Activated CD4-positive, CD25-positive, alpha-beta regulatory T cell treated with anti-CD3 and anti-CD28 coated beads, Interleukin-2, amount 50 U/mL, for 16 hours (primary cell): ENCODE results near the gene TCF3.

Source experiments
- DNase-seq: peaks from one replicate; pipeline ENCODE4 v3.0.0-alpha.2; 2020; ENCODE audit warnings: low read depth, low spot score

Gene TCF3

DNA sequence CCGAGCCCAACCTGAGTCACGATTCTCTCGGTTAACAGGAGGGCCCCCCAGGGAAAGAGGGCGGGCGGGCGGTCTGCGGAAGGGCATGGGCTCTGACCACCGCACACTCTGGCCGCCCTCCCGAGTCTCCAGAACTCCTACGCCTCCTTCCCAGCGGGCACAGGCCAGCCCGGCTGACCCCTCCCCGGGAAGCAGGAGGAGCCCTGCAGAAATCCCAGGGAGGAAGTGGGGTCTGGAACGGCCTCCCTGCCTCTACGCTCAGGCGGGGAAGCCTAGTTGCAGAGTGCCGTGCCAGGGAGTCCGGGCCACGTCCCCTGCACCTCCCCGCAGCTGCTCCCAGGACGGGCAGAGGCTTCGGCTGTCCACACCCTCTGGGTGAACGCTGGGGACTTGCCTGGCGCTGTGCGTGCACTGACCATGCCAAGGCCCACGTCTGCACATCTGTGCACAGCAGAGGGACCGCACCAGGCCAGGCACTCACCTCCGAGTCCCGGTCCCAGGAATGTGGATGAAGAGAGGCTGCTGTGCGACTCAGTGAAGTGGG lies 20.8 kb downstream of the TCF3 start:
- no peak for DNase-seq

DNA sequence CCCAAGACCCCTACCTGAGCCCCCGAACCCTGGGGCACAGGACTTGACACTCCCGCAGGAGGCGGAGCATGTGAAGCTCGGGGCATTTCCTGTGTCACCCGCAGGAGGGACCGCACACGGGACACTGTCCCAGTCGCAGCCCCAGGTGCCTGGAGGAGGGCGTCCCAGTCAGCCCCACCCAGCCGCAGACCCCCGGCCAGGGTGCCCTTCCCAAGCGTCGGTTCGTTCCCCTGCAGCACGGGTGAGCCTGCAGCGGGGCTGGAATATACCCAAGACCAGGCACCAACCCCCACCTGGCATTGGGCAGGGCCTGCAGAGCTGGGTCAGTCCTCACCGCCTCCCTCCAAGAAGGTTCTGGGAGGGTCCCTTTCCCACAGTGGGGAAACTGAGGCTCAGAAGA lies 21.6 kb downstream of the TCF3 start:
- DNase-seq = no peak

DNA sequence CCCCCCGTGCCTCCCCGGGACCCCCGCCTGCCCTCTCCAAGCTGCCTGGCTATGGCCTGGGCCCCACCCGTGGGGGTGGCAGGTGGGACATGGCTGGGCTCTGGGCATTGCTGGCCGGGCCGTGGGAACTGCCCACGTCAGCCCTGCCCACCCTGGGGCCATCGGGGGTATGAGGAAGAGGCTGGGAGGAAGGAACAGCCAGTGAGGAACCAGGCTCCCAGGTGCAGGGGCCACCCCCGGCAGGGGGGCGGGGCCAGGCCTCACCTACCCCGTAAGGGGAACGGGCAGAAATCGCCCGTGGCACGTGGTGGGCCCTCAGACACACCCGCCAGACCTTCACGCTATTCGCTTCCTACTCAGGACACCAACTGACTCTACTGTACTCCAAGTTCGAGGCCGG lies 22.4 kb downstream of the TCF3 start:
- no peak for DNase-seq

DNA sequence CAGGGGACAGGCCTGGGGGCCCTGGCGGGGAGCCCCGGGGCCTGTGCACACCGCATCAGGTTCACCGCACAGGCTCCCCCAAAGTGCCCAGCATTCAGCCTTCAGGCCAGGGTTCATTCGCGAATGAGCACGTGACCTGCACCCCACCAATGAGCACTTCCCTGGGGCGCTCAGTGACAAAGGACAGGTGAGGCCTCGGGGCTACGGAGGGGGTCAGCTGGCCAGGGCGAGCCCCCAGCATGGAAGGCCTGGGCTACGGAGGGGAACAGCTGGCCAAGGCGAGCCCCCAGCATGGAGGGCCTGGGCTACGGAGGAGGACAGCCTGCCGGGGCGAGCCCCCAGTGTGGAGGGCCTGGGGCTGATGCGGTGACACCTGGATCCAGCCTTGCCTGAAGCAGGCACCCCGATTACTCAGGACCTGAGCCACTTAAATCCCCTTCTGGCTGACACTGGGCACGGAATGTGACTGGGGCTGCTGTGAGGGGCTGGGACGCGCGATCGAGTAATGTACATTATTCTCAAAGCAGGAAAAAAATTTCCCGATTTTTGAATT lies 23.1 kb downstream of the TCF3 start:
- DNase-seq = no peak

DNA sequence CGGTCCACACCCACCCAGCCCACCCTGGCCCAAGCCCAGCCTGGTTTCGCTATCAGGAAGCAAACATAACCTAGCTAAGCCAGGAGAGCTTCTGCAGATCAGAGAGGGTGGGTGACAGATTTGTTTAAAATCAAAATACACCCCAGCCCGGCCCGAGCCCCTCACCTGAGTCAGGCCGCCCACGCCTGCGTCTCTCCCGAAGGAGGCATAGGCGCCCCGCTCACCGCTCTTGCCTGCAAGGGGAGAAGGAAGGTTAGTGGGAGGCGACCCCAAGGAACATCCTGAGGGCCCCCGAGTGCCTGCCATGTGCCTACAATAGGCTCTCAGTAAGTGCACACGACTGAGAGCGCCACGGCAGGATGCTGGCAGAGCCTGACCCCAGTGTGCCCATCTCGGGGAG lies 25.2 kb downstream of the TCF3 start:
- no peak for DNase-seq

DNA sequence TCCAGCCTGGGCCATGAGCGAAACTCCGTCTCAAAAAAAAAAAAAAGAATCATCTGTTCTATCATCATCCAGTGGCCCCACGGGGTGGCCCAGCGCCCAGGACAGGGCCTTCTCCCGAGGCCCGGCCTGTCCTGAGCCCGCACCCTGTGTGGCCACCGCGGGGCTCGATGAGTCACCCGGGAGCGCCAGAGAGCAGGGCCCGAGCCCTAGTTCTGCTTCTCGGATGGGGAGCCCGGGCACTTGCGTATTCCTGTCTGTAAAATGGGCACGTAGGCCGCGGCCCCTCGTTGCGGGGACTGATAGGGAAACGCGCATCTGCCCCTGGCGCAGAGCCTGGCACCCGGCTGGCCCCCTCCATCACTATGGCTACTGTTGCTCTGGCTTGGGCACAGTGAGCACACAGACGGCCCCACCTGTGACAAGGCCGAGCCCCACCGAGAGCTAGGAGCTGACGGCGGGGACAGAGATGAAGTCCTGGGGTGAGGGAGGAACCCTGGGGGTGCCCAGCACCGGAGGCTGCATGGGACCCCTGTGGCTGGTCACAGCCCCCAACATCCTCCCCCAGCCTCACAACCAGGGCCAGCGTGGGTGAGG lies 25.9 kb downstream of the TCF3 start:
- no peak for DNase-seq

DNA sequence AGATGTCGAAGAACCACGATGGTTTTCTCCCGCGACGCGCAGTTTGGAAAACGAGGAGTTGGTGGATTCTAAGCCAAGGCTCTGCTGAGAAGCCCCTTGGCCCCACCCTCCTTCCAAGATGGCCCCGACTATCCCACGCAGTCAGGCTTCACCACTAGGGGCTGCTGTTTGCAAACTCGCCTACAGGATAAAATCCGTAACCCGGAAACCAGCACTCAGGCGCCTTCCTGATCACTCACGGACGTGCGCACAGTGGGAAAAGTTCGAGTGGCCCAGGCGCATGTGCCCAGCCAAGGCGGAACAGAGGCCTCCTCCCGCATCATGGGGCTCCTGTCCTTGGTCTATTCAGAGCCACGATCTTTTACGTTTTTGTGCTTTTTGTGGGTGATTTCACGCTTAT lies 28.0 kb downstream of the TCF3 start:
- DNase-seq = no peak

DNA sequence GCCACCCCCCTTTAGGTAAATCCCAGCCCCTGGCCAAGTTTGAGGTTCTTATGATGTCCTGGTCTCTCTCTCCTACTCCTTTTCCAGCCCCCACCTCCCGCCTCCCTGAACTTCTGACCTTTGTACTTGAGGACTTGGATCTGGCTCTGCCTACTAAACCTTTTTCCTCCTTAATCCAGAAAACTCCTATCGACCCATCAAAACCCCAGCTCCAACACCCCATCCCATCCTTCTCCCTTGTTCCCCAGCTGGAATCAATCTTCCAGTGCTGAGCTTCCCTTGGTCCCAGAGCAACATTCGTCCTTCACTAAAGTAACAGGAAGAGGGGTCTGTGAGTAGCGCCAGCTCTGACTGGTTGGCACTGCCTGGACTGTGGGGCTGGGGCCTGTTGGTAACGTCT lies 29.9 kb downstream of the TCF3 start:
- DNase-seq = no peak

DNA sequence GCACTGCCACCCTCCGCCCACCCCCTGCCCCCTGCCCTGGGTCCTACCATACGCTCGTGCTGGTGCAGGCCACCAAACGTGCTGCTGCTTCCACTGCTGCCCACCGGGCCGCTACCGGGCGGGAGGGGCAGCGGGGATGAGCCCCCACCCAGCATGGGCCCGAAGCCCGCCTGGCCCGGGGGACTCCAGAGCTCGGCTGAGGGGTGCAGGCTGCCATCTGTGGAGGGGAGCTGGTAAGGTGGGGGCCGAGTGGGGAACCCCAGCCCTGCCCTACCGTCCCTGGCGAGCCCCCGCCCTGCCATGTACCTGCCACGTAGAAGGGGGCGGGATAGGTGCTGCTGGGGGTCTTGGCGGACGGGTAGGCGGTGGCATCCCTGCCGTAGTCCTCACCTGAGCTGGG lies 30.4 kb downstream of the TCF3 start:
- no peak for DNase-seq

DNA sequence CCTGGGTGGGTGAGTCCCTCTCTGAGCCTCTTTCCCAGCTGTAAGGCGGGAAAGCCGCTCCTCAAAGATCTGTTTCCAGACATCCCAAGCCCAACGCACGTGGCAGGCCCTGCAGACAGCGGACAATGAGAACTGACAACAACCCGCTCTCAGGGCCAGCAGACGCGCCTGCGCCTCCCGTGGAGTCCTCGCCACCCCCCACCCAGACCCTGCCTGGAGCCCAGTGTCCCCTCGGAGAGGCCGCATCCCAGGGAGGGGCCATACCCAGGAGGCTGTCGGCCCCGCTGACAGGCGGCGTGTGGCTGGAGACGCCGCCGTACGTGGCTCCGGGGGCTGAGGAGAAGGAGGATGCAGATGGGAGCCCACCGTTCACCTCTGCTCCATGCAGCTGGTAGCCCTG lies 30.8 kb downstream of the TCF3 start:
- DNase-seq = no peak

DNA sequence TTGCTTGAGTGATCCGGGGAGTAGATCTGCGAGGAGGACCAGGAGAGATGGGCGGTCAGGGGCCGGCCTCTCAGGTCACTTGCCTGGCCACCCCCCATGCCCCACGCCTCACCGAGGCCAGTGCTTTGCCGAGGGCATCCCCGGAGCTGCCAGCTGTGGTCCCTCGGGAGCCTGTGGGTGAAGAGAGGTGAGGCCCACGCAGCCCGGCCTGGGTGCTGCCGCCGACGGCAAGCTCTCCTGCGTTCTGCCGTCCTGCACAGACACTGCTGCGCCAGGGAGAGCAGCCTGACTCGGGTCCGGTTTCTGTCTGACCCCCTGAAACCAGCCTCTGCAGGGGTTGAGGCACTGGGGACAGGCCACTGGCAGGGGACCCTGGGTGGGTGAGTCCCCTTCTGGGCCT lies 31.4 kb downstream of the TCF3 start:
- no peak for DNase-seq

DNA sequence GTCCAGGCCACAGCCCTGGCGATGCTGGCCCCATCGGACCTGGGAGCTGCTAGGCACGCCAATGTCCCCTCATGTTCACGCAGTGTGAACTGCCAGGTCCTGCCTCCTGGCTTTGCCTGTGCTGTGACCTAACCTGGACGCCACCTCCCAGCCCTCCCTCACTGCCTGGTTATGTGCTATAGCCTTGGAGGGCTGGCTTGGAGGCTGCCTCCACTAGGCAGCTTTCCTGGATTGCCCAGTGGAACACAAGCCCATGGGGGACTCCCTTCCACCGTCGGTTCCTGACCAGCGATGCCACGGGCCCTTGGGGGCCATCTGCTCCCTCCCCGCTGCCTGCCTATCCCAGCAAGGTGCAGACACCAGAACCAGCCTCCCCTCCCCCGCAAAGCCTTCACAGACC lies 31.9 kb downstream of the TCF3 start:
- DNase-seq = no peak

DNA sequence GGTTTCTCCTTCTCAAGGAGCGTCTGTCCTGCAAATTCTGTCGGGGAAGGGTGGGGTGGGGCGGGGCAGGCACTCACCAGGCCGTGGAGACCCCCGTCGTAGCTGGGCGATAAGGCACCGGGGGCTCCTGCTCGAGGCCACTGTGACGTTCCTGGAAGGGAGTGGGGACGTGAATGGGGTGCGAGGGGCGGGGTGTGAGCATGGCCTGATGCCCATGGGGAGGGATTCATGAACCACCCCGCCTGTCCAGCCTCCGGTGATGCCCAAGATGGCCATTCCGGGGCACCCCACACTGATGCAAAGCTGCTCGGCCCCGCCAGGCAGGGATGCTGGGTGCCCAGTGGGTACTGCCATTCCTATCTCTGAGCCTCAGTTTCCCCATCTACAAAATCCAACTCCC lies 32.7 kb downstream of the TCF3 start:
- no peak for DNase-seq

DNA sequence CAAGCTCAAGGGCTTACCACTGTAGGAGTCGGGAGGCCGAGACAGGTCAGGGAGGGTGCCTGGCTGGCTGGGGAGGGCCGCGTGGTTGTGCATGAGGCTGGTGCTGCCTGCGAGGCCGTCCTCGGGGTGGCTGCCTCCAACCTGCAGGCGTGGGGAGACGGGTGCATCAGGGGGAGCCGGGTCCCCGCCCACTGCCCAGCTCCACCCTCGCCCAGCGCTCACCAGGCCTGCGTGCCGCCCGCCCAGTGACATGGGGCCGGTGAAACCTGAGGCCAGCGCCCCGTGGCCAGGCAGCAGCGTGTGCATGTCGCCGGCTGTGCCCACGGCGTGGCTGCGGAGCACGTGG lies 33.3 kb downstream of the TCF3 start:
- DNase-seq = no peak

DNA sequence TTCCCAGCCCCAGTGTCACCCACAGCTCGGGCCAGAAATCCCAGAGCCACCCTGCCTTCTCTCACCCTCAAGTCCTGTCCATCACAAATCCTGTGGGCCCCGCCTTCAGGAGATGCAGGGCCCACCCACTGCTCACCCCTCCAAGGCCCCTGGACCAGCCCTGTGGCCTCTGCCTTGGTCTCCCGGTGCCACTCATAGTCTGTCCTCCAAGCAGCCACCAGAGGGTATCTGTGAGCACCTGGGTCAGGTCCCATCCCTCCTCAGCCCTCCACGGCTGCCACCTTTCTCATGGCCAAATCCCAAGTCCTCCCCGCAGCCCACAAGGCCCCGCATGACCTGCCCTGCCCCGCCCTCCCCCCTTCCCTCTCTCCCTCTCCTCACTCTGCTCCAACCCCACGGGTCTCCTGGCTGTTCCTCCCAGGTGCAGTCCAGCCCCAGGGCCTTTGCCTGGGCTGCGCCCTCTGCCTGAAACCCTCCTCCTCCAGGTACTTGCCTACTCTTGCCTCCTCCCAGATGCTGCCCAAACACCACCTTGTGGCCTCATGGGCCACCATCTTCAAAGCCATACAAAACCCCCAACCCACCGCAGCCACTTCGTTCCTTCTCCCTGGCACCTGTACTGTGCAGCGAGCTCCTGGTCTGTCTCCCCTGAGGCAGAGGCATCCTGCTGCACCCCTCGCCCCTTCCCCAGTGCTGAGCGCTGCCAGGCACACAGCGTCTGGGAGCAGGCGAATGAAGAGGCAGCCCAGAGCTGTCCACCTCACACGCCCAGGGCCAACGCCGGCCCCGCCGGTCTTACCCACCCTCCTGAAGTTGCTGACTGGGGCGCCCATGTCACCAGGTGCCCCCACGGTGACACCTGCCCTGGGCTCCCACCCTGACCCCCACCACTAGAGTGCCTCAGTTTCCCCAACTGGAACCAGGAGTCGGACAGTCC lies 34.0 kb downstream of the TCF3 start:
- DNase-seq = no peak

DNA sequence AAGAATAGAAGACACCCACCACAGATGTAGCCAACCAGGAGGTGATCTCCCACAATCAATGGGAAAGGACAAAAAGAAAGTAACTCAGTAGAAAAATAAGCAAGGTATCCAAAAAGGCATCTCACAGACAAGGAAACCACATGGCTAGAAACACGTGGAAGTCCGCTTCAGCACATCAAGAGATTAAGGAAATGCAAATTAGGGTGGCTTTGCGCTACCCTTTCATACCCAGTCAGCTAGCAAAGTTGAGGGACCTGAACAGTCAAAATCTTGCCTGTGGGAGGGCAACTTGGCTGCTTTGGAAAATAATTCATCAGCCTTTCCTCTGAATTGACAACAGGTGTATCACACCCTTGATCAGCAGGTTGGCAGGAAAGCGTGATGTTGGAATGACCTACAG lies 35.5 kb downstream of the TCF3 start:
- no peak for DNase-seq

DNA sequence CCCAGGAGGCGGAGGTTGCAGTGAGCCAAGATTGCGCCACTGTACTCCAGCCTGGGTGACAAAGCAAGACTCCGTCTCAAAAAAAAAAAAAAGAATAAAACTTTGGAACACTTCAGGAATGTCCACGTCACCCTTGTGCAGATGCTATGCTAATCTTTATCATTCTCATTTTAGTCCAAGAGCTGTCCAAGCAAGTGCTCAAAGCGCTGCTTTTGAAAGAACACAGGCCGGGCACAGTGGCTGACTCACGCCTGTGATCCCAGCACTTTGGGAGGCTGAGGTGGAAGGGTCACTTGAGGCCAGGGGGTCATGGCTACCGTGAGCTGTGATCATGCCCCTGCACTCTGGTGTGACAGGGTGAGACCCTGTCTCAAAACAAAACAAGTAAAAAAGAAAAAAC lies 36.0 kb downstream of the TCF3 start:
- DNase-seq = no peak

DNA sequence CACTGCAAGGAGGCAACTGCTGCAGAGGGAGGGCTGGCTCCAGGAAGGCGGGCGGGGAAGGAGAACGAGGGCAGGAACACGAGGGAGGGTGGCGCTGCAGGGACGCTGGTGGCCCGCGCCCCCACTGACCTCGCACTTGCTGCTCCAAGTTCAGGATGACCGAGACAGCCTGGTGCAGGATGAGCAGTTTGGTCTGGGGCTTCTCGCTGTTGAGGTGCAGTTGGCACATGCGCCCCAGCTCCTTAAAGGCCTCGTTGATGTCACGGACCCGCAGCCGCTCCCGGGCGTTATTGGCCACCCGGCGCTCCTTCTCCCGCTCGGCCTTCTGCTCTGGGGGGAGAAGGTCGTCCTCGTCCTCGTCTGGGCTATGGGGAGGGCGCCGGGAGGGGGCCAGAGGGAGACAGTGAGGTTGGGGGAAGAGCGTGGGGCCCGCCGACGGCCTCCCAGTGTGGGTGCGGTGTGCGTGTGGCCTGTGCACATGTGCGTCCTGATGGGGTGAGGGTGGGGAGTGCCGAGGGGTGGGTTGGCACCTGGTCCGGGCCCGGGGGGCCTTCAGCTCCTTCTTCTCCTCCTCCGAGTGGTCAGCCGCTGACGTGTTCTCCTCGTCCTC lies 37.2 kb downstream of the TCF3 start:
- no peak for DNase-seq

DNA sequence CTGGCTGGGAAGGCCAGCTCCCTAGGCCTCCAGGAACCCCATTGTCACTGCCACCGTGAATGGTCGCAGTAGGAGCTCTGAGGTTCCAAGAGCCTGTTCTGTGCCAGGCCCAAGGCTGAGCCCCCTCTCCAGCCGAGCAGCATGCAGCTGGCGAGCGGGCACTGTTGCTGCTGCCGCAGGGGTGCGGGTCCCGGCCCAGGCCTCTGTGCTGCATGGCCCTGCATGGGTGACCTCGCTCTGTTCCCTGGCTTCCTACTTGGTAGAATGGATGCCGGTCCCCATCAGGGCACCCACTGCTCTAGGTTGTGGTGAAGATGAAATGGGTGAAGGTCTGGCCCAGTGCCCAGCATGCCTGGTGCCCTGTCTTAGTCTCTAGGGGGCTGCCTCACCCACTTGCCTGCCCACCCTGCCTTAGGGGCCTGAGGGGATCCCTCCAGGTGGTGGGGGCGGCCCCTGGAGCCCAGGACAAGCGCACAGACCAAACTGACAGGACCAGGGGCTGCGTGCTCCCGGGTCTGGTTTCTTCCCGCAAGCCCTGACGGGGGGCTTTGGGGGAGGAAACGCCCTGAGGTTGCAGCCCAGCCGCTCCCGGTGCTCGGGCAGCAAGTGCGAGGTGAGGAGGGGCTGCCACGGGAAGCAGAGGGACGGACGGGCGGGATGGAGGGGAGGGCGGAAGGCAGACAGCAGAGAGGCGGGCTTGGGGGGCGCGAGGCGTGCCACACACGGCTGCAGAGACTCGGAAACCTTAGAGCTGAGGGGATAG lies 38.4 kb downstream of the TCF3 start:
- DNase-seq = no peak

DNA sequence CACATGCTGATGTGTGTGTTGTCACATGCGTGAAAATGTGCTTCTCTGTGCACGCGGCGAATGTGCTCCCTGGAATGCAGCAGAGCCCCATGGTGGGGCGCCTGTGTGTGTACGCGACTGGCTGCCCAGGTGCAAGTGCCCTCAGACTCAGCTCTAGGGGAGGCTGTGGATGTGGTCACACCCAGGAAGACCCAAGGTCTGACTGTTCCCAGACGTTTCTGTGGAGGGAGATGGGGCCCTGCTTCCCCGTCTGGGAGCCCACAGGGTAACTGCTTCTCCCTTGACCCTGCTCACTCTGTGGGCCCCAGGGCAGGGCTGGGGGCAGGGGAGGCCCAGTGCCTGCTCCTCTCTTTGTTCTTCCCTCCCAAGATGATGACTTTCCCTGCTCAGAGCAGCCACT lies 39.3 kb downstream of the TCF3 start:
- DNase-seq = no peak
